ENCODE results near the gene REG3G.
"Not testable (repeated sequence)": the region's sequence is repeated elsewhere in the genome, so short reads cannot be mapped to it uniquely, and the experiment has no call there.

The REG3G gene

GRCh38 chr2:79016342-79016741 is 9.2 kb upstream of the REG3G start:
- no peak for DNase-seq (ENCODE audit: low read depth in 2 of 2)

- no peak for DNase-seq (ENCODE audit: low read depth in 2 of 2)
These were observed 559 bp downstream of the REG3G start for GRCh38 chr2:79026061-79026460.

- DNase-seq (ENCODE audit: low read depth in 2 of 2): no peak
These were observed 14.4 kb downstream of the REG3G start for GRCh38 chr2:79039944-79040343.

GRCh38 chr2:79041032-79041448 is 15.5 kb downstream of the REG3G start:
- no peak for DNase-seq (ENCODE audit: low read depth in 2 of 2)

- not testable (repeated sequence) for DNase-seq (ENCODE audit: low read depth in 2 of 2)
These were observed 28.0 kb downstream of the REG3G start for GRCh38 chr2:79053486-79053885.

GRCh38 chr2:79054769-79055168 is 29.3 kb downstream of the REG3G start:
- DNase-seq (ENCODE audit: low read depth in 2 of 2): not testable (repeated sequence)

GRCh38 chr2:79065201-79065600 is 39.7 kb downstream of the REG3G start:
- DNase-seq (ENCODE audit: low read depth in 2 of 2): no peak

GRCh38 chr2:79071078-79071477 is 45.6 kb downstream of the REG3G start:
- no peak for DNase-seq (ENCODE audit: low read depth in 2 of 2)
